Right forelimb (tissue), 1 donor: ENCODE data around the gene HSPG2.
"Not testable (repeated sequence)": the region's sequence is repeated elsewhere in the genome, so short reads cannot be mapped to it uniquely, and the experiment has no call there.

ENCODE experiments used
- DNase-seq: peaks from one replicate; pipeline ENCODE4 v3.0.0-alpha.2; 2018

The HSPG2 gene

DNA sequence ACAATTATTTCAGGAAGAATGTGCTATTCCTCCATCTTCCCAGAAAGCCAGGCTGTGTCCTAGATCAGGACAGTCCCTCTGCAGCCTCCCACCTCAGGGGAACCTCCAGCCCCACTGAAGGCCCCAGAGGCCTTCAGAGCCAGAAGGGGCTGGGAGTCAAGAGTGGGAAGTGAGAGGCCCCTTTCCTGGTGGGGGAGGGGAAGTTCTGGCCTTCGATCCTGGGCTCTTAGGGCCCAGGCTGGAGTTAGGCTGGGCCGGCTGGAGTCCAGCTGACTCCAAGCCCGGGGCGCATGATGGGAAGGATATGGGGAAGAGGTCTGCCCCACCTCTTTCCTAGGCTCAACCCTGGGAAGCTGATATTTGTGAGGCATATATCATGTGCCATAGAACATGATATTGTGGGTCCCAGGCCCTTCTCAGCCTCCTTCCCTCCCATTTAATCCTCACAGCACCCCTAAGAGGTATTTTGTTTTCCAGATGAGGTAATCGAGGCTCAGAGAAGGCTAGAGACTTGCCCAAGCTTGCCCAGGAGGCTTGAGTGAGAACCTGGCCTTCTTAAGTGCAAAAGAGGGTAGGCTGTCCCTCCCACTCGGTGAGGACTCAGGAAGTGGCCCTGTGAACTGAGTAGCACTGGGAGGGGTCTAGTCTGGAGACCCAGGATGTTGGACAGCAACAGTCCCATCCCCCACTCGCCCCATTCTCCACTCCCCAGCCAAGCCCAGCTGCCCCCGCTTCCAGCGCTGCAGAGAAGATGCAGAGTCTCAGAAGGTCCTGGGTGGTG, 18.6 kb upstream of the HSPG2 start:
- DNase-seq: peak; percentile 36

DNA sequence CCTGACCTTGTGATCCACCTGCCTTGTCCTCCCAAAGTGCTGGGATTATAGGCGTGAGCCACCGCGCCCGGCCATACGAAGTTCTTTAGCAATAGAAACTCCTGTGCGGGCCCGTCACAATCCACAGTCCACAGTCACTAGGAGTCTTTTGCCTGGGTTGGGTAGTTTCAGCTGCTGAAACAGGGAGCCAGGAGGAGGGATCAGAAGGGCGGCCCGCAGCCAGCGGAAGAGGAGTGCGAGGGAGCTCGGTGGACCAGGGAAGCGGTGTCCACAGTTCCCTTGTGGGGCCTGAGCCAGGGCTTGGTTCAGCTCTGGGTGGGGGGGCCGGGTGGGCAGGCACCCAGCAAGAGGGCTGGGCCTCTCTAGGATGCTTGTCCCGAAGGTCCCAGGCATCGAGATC, 17.9 kb upstream of the HSPG2 start:
- DNase-seq: no peak

DNA sequence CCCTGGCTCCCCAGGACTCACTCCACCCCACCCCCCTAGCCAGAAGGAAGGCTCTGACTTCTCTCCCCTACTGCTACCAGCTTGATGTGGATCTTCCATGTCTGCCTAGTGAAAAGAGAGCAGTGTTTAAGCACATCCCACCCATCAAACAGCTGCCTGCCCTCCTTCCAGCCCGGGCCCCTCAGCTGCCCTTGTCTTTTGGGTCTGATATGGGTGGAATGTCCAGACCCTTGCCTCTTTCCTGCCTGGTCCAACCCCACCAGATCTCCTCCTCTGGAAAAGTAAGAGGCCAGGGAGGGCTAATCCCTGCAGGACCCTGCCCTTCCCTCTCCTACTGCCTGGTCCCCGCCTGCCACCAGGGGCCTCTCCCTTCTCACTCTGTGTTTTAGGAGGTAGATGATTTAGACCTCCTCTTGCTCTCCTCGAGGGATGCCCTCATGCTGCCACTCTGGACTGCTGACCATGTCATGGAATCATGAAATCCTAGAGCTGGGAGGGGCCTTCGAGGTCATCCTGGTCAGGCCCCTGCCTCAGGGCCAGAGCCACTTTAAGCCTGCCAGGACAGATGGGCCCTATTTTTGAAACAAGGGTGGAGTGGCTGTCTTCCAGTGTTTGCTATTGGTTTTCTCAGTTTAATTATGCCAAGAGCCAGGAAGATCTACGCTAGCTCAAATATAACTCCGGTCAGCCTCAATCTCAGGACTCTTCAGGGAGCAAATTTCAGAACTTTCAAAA, 15.8 kb upstream of the HSPG2 start:
- DNase-seq: no peak

DNA sequence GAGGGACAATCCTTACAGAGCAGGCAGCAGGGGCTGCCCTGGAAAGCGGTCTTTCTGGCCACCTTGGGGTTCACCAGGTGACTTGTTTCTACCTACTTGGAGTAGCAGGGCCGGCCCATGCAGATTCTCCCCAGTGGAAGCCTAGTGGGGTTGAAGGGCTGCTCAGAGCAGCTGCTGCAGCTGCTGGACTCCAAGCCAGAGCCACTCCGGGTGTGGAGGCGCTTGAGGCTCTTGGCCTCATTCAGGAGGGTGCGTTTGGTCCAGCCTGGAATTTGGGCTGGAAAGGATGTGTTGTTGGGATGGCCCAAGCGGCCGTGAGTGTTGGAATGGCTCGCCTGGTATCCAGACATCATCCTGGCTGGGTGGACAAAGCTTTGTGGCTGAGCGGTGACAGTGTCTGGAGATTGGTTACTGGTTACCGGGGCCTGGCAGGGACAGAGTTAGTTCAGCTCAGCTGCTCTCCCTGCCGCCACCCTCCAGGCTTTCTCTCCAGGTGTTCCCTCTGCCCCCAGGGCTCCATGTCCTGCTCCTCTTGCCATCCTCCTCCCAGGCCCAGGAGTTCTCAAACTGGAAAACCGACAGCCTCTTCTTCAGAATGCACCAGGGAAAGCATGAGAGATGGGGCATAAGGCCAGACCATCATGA, 14.2 kb upstream of the HSPG2 start:
- no peak for DNase-seq

DNA sequence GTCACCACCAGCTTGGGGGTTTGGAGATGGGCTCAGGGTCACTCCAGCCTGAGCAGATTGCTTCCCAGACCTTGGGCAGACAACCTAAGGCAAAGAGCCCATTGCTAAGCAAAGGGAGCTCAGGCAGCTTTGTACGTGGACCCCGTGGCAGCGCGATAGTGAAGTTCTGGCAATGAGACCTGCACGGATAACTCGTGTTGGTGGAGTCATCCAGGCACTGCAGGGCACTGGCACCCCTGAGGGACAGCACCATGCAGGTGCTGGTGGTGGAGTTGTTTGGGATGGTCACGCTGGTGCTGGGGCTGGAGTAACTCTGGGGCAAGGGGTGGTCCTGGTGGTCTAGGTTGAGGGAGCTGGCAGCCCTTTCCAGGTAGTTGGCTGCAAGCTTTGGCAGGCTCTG, 13.6 kb upstream of the HSPG2 start:
- no peak for DNase-seq

DNA sequence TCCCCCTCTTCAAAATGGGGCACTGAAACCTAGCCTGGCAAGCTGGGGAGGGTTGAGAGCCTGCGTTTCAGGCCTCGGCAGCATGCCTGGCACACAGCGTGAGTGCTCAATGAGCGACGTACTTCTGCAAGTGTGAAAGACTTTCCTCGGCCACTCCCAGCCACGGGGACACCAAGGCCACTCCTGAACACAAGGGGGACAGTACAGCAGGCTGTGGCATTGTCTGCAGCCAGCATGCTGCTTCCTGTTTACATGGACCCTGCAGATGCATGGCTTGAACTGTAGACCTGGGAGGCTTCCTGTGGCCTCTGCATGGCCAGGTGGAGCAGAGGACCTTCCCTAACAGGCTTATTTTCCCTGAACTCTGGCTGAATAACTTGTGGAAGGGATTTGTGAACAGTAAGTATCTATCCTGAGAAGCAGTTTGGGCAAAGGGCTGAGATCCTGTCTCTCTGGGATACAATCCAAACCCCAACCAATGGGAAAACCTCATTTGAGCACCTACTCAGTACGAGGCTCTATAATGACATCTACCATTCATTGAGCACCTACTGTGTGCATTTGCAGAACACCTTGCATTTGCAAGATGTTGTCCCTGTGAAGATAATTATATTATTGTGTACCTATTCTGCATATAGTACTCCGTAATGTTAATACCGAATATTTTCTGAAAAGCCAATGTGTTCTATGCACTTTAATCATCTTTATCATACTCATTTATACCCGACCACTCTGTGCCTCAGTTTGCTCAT, 9.9 kb upstream of the HSPG2 start:
- no peak for DNase-seq

DNA sequence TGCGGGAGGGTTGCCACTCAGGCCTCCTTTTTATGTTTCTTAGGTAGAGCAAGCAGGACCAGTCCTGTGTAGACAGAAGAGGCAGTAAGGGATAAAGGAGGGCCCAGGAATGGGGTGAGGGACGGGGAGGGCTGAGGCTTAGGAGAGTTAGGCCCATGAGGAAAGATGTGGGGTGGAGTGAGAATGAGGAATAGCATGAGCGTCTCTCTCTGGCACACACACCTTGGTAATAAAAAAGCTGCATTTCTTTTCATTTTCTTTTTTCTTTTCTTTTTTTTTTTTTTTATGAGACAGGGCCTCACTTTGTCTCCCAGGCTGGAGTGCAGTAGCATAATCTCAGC, 7.6 kb upstream of the HSPG2 start:
- DNase-seq: no peak

DNA sequence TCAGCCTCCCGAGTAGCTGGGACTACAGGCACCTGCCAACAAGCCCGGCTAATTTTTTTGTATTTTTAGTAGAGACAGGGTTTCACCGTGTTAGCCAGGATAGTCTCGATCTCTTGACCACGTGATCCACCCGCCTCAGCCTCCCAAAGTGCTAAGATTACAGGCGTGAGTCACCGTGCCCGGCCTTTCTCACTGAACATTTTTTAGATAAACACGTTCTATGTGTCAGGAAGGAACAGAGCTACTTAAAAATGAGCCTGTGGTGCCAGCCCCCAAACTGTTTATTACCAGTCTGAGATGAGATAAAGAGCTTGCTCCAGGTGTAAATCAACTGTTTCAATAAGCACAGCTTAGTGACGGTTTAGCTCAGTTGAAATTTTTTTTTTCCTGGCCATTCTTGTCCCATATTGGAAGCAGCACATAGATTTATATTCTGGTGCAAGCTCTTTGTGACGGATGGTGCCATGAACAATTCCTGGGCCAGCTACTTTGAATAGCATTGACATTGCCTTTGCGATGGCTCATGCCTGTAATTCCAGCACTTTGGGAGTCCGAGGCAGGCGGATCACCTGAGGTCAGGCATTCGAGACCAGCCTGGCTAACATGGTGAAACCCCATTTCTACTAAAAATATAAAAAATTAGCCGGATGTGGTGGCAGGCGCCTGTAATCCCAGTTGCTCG, 6.0 kb upstream of the HSPG2 start:
- not testable (repeated sequence) for DNase-seq

DNA sequence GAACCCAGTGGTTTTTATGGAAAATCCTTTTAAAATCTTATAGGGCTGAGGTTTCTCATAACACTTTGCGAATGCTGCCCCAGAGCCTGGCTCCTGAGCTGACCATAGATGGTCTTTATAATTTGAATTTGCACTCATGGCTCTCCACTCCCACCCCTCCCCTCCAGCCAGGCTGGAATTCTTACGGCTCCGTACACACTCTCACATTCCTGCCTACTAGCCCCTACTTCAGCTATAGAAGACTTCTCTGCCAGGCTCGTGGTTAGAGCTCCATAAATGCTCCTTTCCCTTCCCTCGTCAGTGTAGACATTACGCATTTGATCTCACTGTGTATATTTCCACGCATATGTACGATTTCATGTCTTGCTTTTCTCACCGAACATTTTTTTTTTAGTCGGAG, 5.4 kb upstream of the HSPG2 start:
- DNase-seq: no peak

DNA sequence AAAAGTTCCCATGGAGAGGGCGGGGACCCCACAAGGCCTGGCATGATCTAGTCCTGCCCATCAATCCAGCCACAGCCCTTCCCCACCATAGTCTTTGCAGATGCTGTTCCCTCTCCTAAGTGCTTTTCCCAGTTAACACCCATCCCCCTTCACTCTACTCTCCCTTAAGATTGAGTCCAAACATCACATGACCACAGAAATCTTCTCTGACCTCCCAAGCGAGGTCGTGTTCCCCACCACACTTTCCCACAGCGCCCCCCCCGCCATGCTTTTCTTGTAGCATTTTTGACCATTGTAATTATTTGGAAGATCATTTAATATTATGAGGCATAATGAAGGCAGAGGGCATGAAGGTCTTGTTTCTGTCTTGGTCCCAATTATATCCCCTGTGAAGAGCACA, 4.3 kb upstream of the HSPG2 start:
- no peak for DNase-seq

DNA sequence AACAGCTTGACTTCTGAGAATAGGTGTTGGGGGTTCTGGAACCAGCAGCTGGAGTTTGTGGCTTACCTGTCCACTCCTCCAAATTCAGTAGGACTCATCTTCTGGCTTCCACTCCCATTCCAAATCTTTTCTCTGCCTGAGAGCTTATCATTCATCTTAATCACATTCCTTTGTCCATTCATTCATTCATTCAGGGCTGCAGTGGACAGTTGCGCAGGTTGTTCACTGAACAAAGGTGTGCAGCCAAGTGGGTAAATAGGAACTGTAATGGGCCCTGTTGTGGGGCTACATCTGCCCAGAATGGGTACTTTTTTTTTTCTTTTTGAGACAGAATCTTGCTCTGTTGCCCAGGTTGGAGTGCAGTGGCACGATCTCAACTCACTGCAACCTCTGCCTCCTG, 3.4 kb upstream of the HSPG2 start:
- no peak for DNase-seq

DNA sequence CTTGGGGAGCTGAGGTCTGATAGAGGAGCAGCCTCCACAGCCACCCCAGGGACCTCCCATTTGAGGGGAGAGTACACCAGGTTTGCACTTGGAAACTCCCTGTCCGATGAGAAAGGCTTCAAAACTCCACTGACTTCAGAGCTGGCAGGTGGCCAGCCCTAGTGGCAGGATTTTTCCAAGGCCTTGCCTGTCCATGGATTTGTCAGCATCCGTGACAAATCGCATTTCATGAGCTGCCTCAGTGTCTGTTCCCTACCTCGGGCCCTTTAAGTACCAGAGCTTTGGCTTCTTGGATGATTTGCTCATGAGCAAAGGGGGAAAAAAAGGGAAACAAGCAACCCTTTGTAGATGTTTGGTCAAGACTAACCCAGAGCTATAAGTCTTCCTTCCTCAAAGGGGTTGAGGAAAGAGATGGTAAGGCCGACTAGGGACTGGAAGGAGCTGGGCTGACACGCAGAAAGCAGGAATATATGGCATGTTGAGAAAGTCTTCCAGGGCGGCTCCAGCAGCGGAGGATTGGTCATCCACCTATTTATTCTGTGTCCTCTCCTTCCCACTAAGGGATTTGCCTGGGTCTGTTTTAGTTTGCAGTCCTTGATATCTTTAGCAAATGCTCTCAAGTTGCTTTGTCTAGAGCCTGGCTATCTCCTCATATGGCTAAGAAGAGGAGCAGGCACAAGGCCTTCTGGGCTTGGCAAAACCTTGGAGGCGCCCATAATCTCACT, 2.7 kb upstream of the HSPG2 start:
- peak; percentile 92 for DNase-seq

DNA sequence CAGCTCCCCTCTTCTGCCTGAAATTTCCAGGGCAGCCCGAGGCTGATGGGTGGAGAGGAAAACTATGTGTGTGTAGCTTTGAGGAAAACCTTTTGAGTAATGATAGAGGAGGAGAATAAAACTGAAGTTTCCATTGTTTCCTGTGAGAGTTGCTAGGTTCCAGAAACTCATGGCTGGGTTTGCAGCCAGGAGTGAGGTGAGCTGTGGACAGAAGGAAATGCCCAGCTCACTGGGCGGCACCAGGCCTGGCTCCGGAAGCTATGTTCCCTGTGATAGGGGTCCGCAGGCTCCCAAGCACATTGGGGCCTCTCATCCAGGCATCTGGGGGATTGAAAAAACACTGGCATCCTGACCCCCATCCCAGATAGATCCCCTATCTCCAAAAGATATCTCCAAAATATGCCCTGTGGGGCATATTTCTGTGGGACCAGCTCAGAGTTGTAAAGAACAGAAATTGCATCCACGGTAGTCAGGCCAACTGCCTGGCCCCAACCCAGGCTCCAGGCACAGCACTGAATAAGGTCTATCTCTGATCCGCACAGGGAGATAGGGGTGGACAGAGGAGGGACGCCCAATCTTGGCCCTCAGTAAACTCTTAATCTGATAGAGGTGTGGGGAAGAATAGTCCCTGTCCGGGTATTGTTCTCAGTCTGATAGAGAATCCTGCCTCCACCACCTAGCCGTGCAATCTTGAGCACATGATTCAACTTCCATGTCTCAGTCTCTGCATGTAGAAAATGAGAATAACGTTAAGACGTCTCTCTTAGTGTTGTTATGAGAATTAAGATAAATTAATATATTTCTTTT, 1.8 kb upstream of the HSPG2 start:
- DNase-seq: peak; percentile 62

DNA sequence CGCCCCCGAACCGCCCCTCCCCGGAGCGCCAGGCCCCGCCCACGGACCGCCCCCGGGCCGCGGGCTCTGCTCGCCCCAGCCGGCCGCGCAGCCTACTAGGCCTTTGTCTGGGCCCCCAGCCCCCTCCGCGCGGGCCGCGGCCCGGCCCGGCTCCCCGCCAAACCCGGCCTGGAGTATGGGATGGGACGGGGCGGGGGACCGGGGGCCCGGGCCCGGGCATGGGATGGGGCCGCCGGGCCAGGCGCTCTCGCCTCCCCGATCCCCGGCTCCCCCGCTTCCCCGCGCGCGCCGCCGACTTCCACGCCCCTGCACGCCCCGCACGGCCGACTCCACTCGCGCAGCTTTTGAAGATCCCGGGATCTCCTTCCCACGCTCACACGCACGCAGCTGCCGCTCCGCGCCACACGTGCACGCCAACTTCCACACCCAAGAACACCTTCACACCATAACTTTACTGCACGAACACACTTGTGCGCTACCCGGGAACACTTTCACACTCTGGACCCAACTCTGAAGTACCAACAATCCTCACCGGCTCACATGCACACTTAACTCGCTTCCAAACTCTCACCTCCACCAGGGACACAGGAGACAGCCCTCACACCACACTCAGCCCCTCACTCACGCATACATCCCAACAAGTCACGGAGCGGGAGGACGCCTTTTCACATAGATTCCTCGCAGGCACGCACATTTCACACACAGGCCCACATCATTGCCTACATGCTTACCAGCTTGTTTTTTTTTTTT, 437 bp upstream of the HSPG2 start:
- peak; percentile 92 for DNase-seq

DNA sequence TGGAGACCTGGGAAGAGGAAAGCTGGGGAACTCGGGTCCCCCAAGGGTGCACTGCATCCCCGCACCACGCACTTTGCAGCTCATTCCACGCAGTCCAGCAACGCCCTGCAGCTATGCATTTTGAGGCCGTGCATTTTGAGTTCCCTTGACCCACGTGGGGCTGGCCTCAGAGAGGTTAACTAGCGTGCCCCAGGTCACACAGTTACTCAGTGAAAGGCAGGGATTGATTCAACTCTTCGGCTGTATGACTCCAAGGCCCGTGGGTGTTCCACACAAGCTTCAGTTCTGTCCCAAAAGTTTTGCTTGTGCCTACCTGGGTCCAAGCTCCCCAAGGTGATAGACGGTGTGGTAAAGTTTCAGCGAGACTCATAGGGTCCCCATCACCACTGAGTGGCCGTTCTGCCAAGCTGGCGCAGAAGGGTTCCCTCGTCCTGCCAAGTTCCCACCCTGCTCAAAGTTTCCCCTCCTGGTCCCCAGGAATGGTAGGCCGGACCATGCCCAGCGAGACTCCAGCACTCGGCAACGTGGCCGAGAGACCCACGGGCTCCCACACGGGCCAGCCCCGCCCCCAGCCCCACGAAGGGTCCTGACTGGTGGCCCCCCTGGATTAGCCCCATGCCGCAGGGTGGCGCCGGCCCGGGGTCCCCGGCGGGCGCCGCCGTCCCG, 611 bp downstream of the HSPG2 start:
- no peak for DNase-seq

DNA sequence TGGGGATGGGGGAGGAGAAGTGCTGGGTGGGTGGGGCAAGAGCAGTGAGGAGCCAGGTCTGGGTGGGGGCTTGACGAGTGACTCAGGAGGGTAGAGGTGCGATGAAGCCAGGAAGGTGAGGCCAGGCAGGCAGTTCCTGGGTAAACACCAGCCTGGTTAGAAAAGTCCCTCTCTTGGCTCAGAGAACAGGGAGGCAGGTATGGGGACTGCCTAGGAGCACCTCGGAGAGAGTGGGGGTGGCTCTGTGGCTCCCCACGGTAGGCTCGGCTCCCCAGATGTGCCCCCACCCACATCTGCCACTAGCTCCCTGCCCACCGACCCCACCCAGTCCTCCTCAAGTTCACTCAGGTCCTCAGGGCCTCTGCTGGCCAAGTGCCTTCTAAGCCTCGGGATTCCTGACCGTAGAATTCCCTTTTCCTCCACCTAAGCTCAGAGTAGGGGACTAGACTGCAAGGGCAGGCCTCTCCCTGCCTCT, 1.2 kb downstream of the HSPG2 start:
- no peak for DNase-seq

DNA sequence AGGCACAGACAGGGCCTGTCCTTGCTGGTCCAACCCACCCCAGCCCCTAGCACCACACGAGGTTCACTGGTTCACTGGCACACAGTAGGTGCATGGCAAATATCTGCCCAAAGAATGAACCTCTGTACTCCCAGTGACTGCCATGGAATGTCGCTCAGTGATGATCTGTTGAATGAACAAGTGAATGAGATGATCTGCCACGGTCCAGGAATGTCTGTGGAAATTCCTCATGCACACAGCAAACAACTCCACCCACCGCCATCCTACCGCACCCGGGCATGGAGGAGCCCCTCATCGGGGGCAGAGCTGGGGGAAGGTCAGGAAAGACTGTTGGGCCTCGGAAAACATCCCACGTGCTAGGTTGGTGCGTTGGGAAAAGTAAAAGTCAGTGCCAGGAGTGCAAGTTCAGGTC, 1.7 kb downstream of the HSPG2 start:
- DNase-seq: no peak

DNA sequence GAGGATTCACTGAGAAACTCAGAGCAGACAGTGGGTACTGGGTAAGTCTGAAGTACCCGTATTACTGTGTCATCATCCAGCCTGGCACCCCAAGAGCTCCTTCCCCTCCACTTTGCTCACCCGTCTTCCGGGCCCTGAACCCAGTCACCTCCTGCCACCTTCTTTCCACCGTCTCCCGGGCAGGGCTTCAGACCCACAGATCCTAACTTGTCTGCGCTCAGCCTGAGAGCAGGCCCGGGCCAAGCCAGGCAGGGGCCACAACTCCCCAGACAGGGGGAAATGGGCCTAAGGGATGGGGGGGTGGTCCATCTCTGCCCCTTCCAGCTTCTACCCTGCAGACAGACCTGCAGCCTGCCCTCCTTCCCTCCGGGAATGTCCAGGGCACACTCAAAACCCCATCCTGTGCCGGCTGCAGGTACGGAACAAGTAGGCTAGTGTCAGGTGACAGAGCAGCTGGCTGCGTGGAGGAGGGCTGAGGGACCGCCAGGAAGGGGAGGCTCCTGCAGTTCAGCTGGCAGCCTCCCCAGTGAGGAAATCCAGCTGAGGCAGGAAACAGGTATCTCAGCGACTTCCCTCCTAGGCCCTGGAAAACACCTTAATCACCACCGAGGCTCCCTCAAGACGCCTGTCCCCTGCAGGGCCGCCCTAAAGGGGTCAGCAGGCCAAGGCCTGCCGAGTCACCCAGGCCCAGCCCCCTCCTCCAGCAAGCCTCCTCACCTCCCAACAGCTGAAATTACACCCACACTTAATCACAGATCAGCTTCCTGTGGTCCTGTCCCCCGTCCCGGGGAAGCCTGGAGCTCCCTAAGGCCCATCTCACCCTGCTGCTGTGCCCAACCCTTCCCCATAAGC, 3.5 kb downstream of the HSPG2 start:
- DNase-seq: peak; percentile 65

DNA sequence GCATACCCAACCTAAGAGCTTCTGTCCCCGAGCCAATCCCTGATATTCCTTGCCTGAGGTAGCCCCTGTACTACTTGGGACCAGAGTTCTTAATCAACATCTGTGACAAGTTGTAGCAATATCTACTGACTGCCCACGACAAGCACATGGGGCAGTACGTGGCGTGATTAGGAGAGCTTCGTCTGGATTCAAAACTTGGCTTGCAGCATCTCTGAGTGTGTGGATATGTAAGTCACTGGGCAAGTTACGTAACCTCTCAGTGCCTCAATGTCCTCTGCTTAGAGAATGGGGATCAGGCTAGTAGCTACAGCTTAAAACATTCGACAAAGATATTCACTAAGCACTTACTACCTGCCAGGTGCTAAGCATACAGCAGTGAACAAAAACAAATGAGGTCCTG, 5.0 kb downstream of the HSPG2 start:
- no peak for DNase-seq
